ENCODE results near the gene TAPBP.
"Not testable (repeated sequence)": the region's sequence is repeated elsewhere in the genome, so short reads cannot be mapped to it uniquely, and the experiment has no call there.

The TAPBP gene

DNA sequence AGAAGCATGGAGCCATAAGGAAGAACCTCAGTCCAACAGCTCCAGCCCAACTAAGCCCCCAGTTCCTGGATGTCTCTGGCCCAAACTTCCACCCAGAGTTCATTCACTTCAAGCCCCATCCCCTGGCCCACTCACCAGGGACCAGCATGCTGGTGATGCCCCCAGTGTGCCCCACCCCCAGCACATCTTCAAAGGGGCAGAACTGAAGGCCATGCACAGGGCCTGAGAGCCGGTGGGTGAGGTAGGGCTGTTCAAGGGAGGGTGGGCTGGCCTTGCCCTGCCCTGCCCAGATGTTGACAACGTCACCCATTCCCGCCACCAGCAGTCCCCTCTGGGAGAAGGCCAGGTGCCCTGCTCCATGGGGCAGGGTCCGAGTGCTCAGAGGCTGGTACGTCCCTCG lies 33.3 kb downstream of the TAPBP start:
- no peaks in the 10 kb centered on the region for H3K27me3 ChIP-seq (ENCODE audit: control insufficient read depth, insufficient read depth, low read length)
- H3K9ac ChIP-seq (ENCODE audit: low read length) = no peak overlapping the region
- H3K27ac ChIP-seq (ENCODE audit: low read depth, low read length) = no peak overlapping the region
- H3K4me3 ChIP-seq (ENCODE audit: low read depth, low read length) = no peak overlapping the region
- peaks cover 9% of the 10 kb centered on the region; the same call in 1 of the 2 replicates for H3K4me1 ChIP-seq (ENCODE audit: control insufficient read depth, insufficient read depth, low read length)
- no peaks in the 10 kb centered on the region for H3K9me3 ChIP-seq (ENCODE audit: control insufficient read depth, insufficient read depth, low read depth, low read length)
- H3K36me3 ChIP-seq (ENCODE audit: control insufficient read depth, insufficient read depth, low read length) = peaks cover 72% of the 10 kb centered on the region

DNA sequence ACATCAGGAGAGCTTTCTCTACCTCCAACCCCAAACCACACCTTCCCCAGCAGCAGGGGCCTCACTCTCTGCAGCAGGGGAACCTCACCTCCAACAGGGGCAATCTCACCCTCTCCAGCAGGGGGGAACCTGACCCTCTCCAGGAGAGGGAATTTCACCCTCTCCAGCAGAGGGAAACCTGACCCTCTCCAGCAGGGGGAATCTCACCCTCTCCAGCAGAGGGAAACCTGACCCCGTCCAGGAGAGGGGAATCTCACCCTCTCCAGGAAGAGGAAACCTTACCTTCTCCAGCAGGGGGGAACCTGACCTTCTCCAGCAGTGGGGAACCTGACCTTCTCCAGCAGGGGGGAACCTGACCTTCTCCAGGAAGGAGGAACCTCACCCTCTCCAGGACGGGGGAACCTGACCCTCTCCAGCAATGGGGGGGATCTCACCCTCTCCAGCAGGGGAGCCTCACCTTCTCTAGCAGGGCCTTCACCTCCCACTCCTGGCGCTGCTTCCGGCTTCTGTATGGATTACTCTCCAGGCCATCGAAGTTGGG lies 33.8 kb downstream of the TAPBP start:
- Histone ChIP-seq H3K4me3 (ENCODE audit: low read depth, low read length) (no peak overlapping the region), H3K36me3 (ENCODE audit: control insufficient read depth, insufficient read depth, low read length) (peaks cover 77% of the 10 kb centered on the region), H3K9me3 (ENCODE audit: control insufficient read depth, insufficient read depth, low read depth, low read length) (no peaks in the 10 kb centered on the region), H3K9ac (ENCODE audit: low read length) (no peak overlapping the region), H3K27me3 (ENCODE audit: control insufficient read depth, insufficient read depth, low read length) (no peaks in the 10 kb centered on the region), H3K27ac (ENCODE audit: low read depth, low read length) (no peak overlapping the region), H3K4me1 (ENCODE audit: control insufficient read depth, insufficient read depth, low read length) (peaks cover 9% of the 10 kb centered on the region; the same call in 1 of the 2 replicates)

DNA sequence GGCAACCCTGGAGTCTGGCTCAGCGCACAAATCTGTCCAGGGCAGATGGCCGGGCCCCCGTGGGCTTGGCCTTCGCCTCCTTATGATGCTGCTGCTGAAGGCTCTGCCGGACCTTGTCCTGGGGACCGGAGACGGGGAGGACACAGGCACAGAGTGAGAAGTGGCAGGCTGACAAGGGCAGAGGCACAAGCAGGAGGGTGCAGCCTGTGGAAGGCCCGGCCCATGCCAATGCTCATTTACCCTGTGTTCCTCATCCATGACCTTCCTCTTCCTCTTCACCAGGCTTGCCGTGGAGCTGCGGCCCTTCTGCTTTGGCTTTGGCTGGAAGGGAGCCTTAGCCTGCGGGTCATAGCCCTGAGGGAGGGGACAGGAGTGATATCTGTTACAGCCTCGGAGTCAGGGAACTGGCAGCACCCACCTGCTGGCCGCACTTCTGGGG lies 34.6 kb downstream of the TAPBP start:
- Histone ChIP-seq H3K36me3 (ENCODE audit: control insufficient read depth, insufficient read depth, low read length) (peaks cover 78% of the 10 kb centered on the region), H3K4me3 (ENCODE audit: low read depth, low read length) (no peak overlapping the region), H3K27ac (ENCODE audit: low read depth, low read length) (no peak overlapping the region)

DNA sequence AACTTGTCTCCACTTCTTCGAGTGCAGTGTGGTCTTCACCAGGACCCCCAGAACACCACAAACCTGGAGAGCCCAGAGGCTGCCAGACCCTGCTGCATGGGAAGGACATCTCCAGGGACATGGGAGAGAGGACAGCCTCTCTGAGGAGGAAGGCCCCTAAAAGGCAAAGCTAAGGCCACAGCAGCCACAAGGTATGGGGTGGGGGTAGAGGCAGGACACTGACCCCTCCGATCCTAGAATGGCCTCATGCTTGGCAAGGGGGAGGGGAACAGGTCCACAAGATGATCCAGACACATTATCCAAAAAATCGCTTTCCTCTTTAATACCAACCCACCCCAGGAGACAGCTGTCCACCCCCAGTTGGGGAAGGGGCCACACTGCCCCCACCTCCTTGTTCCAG lies 35.1 kb downstream of the TAPBP start:
- Histone ChIP-seq H3K4me1 (ENCODE audit: control insufficient read depth, insufficient read depth, low read length) (peaks cover 20% of the 10 kb centered on the region; the same call in 1 of the 2 replicates), H3K9ac (ENCODE audit: low read length) (no peak overlapping the region)

More for the DNA sequence above, 34.6 kb downstream of the TAPBP start:
- peaks cover 17% of the 10 kb centered on the region; the same call in 1 of the 2 replicates for H3K4me1 ChIP-seq (ENCODE audit: control insufficient read depth, insufficient read depth, low read length)
- no peaks in the 10 kb centered on the region for H3K9me3 ChIP-seq (ENCODE audit: control insufficient read depth, insufficient read depth, low read depth, low read length)
- H3K9ac ChIP-seq (ENCODE audit: low read length) = no peak overlapping the region
- H3K27me3 ChIP-seq (ENCODE audit: control insufficient read depth, insufficient read depth, low read length) = no peaks in the 10 kb centered on the region

DNA sequence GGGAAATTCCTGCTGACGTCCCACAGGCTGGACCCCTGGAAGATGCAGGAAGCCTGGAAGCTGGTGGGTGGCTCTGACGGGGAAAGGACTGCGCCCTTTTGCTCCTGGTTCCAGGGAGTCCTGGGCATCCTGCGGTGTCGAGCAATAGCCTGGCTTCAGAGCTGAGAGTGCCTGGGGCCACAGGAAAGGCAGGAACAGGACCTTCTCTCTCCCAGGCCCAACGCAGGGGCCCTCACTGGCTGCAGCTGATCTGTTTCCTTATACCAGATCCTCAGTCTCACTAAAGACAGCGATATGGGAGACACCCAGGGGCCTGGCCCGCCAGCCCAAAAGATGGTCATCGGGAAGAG lies 35.5 kb downstream of the TAPBP start:
- H3K9ac ChIP-seq (ENCODE audit: low read length) = peak overlapping the region; percentile 93
- H3K36me3 ChIP-seq (ENCODE audit: control insufficient read depth, insufficient read depth, low read length) = peaks cover 80% of the 10 kb centered on the region
- H3K4me3 ChIP-seq (ENCODE audit: low read depth, low read length) = peak overlapping the region; percentile 88; the same call in 1 of the 2 replicates
- H3K27me3 ChIP-seq (ENCODE audit: control insufficient read depth, insufficient read depth, low read length) = no peaks in the 10 kb centered on the region
- no peak overlapping the region for H3K27ac ChIP-seq (ENCODE audit: low read depth, low read length)
- H3K9me3 ChIP-seq (ENCODE audit: control insufficient read depth, insufficient read depth, low read depth, low read length) = no peaks in the 10 kb centered on the region
- peaks cover 20% of the 10 kb centered on the region; the same call in 1 of the 2 replicates for H3K4me1 ChIP-seq (ENCODE audit: control insufficient read depth, insufficient read depth, low read length)

More for the DNA sequence above, 35.1 kb downstream of the TAPBP start:
- H3K36me3 ChIP-seq (ENCODE audit: control insufficient read depth, insufficient read depth, low read length) = peaks cover 80% of the 10 kb centered on the region
- H3K27ac ChIP-seq (ENCODE audit: low read depth, low read length) = no peak overlapping the region
- no peak overlapping the region for H3K4me3 ChIP-seq (ENCODE audit: low read depth, low read length)
- no peaks in the 10 kb centered on the region for H3K9me3 ChIP-seq (ENCODE audit: control insufficient read depth, insufficient read depth, low read depth, low read length)
- no peaks in the 10 kb centered on the region for H3K27me3 ChIP-seq (ENCODE audit: control insufficient read depth, insufficient read depth, low read length)

DNA sequence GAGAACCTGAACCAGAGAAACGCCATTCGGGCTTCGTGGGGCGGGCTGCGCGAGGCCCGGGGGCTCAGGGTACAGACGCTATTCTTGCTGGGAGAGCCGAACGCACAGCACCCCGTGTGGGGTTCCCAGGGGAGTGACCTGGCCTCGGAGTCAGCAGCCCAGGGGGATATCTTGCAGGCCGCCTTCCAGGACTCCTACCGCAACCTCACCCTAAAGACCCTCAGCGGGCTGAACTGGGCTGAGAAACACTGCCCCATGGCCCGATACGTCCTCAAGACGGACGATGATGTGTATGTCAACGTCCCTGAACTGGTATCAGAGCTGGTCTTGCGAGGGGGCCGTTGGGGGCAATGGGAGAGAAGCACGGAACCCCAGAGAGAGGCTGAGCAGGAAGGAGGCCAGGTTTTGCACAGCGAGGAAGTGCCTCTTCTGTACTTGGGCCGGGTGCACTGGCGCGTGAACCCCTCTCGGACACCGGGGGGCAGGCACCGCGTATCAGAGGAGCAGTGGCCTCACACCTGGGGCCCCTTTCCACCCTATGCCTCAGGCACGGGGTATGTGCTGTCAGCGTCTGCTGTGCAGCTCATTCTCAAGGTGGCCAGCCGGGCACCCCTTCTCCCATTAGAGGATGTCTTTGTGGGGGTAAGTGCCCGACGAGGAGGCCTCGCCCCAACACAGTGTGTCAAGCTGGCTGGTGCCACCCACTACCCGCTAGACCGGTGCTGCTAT lies 36.1 kb downstream of the TAPBP start:
- Histone ChIP-seq H3K36me3 (ENCODE audit: control insufficient read depth, insufficient read depth, low read length) (peaks cover 83% of the 10 kb centered on the region), H3K4me1 (ENCODE audit: control insufficient read depth, insufficient read depth, low read length) (peaks cover 20% of the 10 kb centered on the region; the same call in 1 of the 2 replicates), H3K4me3 (ENCODE audit: low read depth, low read length) (peak overlapping the region; percentile 88)

DNA sequence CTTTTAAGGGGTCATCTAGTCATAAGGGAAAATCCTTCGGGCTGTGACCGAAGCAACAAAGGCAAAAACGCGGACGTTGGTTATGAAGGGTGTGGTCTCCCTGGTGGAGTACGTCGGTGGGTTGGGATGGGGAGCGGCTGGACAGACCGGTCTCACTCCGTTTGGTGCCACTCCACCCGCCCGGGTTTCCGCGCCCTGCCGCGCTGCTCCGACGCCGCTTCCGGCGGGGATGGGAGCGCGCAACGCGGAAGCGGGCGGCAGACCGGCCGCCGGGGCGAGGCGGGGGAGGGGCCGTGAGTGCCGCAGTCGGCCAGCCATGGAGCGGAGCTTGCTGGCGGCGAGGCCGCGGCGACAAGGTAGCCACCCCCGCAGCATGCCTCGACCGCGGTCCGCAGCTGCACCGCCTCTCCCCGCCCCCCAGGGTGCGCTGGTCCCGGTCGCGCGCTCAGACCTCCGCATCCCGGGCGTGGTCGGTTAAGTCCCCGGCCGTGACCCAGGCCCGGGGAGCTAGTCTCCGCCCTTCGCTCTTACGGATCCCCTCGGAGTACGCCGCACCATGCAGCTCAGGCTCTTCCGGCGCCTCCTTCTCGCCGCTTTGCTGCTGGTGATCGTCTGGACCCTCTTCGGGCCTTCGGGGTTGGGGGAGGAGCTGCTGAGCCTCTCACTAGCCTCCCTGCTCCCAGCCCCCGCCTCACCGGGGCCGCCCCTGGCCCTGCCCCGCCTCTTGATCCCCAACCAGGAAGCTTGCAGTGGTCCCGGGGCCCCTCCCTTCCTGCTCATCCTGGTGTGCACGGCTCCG lies 36.8 kb downstream of the TAPBP start, which contains the start of gene B3GALT4:
B3GALT4 (plus strand) TSS at position 260 of the 799 bp plus-strand sequence; CDS start at position 557, 297 bp downstream.
- no peaks in the 10 kb centered on the region for H3K27me3 ChIP-seq (ENCODE audit: control insufficient read depth, insufficient read depth, low read length)
- peaks cover 83% of the 10 kb centered on the region for H3K36me3 ChIP-seq (ENCODE audit: control insufficient read depth, insufficient read depth, low read length)
- H3K9ac ChIP-seq (ENCODE audit: low read length) = peak within 1 kb of the TSS; percentile 93
- peak within 1 kb of the TSS; percentile 88 for H3K4me3 ChIP-seq (ENCODE audit: low read depth, low read length)
- no peaks in the 10 kb centered on the region for H3K9me3 ChIP-seq (ENCODE audit: control insufficient read depth, insufficient read depth, low read depth, low read length)
- peak within 1 kb of the TSS; percentile 86 for H3K27ac ChIP-seq (ENCODE audit: low read depth, low read length)
- peaks cover 20% of the 10 kb centered on the region; the same call in 1 of the 2 replicates for H3K4me1 ChIP-seq (ENCODE audit: control insufficient read depth, insufficient read depth, low read length)

More for the DNA sequence above, 36.1 kb downstream of the TAPBP start:
- Histone ChIP-seq H3K27ac (ENCODE audit: low read depth, low read length) (peak overlapping the region; percentile 86), H3K9me3 (ENCODE audit: control insufficient read depth, insufficient read depth, low read depth, low read length) (no peaks in the 10 kb centered on the region), H3K9ac (ENCODE audit: low read length) (peak overlapping the region; percentile 93), H3K27me3 (ENCODE audit: control insufficient read depth, insufficient read depth, low read length) (no peaks in the 10 kb centered on the region)

DNA sequence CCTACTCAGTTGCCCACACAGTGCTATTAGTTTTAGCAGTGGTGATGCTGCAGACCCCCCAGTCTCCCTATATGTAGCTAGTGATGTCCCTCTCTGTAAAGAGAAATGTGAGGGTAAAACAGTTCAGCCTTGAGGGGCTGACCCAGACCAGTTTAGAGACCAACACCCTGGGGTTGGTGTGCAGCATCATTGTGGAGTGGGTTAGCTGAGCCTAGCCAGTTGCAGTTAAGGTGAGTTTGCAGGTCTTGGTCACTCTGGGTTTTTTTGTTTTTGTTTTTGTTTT lies 37.4 kb downstream of the TAPBP start:
- H3K9me3 ChIP-seq (ENCODE audit: control insufficient read depth, insufficient read depth, low read depth, low read length) = no peaks in the 10 kb centered on the region
- H3K9ac ChIP-seq (ENCODE audit: low read length) = peak overlapping the region; percentile 93
- peak overlapping the region; percentile 88 for H3K4me3 ChIP-seq (ENCODE audit: low read depth, low read length)
- H3K27me3 ChIP-seq (ENCODE audit: control insufficient read depth, insufficient read depth, low read length) = no peaks in the 10 kb centered on the region
- peak overlapping the region; percentile 86 for H3K27ac ChIP-seq (ENCODE audit: low read depth, low read length)
- H3K36me3 ChIP-seq (ENCODE audit: control insufficient read depth, insufficient read depth, low read length) = peaks cover 81% of the 10 kb centered on the region
- H3K4me1 ChIP-seq (ENCODE audit: control insufficient read depth, insufficient read depth, low read length) = peaks cover 20% of the 10 kb centered on the region; the same call in 1 of the 2 replicates

DNA sequence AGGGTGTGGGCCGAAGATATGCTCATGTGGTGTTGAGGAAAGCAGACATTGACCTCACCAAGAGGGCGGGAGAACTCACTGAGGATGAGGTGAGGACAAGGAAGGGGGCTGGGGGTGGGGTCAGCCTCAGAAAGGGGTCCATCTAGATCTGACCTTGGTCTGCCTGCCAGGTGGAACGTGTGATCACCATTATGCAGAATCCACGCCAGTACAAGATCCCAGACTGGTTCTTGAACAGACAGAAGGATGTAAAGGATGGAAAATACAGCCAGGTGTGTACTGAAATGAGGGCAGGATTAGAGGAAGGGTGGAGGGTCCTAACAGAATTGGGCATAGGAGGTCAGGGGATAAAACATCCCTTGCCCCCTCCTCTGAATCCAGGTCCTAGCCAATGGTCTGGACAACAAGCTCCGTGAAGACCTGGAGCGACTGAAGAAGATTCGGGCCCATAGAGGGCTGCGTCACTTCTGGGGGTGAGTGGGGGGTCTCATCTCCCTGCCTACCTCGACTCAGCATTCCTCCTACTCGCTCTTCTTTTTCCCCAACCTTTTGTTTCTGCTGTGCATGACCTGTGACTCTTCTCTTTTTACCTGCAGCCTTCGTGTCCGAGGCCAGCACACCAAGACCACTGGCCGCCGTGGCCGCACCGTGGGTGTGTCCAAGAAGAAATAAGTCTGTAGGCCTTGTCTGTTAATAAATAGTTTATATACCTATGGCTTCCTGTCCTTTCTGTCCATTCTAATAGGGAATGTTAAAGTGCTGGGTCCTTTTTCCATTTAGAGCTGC lies 37.9 kb downstream of the TAPBP start:
- H3K27ac ChIP-seq (ENCODE audit: low read depth, low read length); H3K27me3 ChIP-seq (ENCODE audit: control insufficient read depth, insufficient read depth, low read length); H3K9me3 ChIP-seq (ENCODE audit: control insufficient read depth, insufficient read depth, low read depth, low read length): not testable (repeated sequence)
- H3K36me3 ChIP-seq (ENCODE audit: control insufficient read depth, insufficient read depth, low read length) = peaks cover 75% of the 10 kb centered on the region
- H3K4me3 ChIP-seq (ENCODE audit: low read depth, low read length) = peak overlapping the region; percentile 88
- peak overlapping the region; percentile 93 for H3K9ac ChIP-seq (ENCODE audit: low read length)
- peaks cover 20% of the 10 kb centered on the region; the same call in 1 of the 2 replicates for H3K4me1 ChIP-seq (ENCODE audit: control insufficient read depth, insufficient read depth, low read length)
